ENCODE data around the gene MYH11.
"Not testable (repeated sequence)": the region's sequence is repeated elsewhere in the genome, so short reads cannot be mapped to it uniquely, and the experiment has no call there.

The MYH11 gene

DNA sequence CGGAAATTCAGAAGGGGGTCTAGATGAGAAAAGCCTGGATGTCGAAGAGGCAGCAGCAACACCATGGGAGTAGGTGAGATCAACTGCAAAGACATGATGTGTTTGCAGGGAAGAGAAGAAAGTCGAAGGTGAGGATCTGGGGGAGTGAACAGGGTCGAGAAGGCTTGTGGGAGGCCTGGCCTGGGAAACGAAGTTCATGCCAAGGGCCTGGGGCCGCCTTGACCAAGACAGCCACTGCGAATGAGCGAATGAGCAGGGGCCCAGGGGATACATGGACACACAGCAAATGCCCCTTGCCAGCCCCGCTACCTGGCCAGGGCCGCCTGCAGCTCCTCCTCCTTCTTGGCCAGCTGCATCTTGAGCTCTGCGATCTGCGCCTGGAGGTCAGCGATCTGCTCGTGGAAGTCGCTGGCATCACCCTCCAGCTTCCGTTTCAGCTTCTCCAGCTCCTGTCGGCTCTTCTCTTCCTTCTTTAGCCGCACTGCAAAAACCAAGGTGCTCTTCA lies 119.6 kb downstream of the MYH11 start:
- H3K9me3 ChIP-seq (ENCODE audit: control insufficient read depth, low read length): no peaks in the 10 kb centered on the region
- no peaks in the 10 kb centered on the region for H3K27me3 ChIP-seq (ENCODE audit: control insufficient read depth, insufficient read depth, low read length)
- no peak overlapping the region for H3K27ac ChIP-seq
- no peaks in the 10 kb centered on the region for H3K36me3 ChIP-seq (ENCODE audit: control insufficient read depth, insufficient read depth, low read length)
- TF ChIP-seq, protein P1, sequence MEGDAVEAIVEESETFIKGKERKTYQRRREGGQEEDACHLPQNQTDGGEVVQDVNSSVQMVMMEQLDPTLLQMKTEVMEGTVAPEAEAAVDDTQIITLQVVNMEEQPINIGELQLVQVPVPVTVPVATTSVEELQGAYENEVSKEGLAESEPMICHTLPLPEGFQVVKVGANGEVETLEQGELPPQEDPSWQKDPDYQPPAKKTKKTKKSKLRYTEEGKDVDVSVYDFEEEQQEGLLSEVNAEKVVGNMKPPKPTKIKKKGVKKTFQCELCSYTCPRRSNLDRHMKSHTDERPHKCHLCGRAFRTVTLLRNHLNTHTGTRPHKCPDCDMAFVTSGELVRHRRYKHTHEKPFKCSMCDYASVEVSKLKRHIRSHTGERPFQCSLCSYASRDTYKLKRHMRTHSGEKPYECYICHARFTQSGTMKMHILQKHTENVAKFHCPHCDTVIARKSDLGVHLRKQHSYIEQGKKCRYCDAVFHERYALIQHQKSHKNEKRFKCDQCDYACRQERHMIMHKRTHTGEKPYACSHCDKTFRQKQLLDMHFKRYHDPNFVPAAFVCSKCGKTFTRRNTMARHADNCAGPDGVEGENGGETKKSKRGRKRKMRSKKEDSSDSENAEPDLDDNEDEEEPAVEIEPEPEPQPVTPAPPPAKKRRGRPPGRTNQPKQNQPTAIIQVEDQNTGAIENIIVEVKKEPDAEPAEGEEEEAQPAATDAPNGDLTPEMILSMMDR (IDR thresholded peaks at IDR 0.05): no peak
- H3K9ac ChIP-seq: no peak overlapping the region
- H3K4me2 ChIP-seq (ENCODE audit: low read length): no peak overlapping the region
- no peaks in the 10 kb centered on the region for H3K79me2 ChIP-seq
- H3K4me3 ChIP-seq (ENCODE audit: low read depth, low read length): no peak overlapping the region
- H2AFZ ChIP-seq: no peak overlapping the region
- H3K4me1 ChIP-seq: no peaks in the 10 kb centered on the region

DNA sequence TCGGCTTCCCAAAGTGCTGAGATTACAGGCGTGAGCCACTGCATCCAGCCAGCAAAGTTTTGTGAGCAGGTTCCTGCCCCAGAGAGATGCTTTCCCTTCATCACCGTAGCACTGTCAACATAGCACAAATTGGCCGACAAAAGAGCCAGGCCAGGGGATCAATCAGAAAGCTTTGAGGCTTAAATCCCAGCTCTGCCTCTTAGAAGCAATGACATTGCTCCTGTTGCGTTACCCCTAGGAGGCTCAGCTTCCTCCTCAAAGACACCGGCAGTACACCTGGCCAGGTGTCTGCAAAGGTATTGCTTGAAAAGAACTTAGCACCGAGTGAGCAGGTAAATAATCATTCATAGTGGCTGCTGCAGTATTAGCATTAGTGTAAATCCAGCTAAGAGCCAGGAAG lies 120.3 kb downstream of the MYH11 start:
- H3K4me3 ChIP-seq (ENCODE audit: low read depth, low read length): no peak overlapping the region
- H3K4me1 ChIP-seq: no peaks in the 10 kb centered on the region
- H3K27me3 ChIP-seq (ENCODE audit: control insufficient read depth, insufficient read depth, low read length): no peaks in the 10 kb centered on the region
- H2AFZ ChIP-seq: no peak overlapping the region
- H3K27ac ChIP-seq: no peak overlapping the region
- H3K36me3 ChIP-seq (ENCODE audit: control insufficient read depth, insufficient read depth, low read length): no peaks in the 10 kb centered on the region
- H3K9ac ChIP-seq: no peak overlapping the region
- no peaks in the 10 kb centered on the region for H3K79me2 ChIP-seq
- TF ChIP-seq, protein P1 (IDR thresholded peaks at IDR 0.05): no peak
- H3K4me2 ChIP-seq (ENCODE audit: low read length): no peak overlapping the region
- no peaks in the 10 kb centered on the region for H3K9me3 ChIP-seq (ENCODE audit: control insufficient read depth, low read length)

- Histone ChIP-seq H2AFZ (no peak overlapping the region), H3K9me3 (ENCODE audit: control insufficient read depth, low read length) (no peaks in the 10 kb centered on the region), H3K4me2 (ENCODE audit: low read length) (no peak overlapping the region), H3K79me2 (no peaks in the 10 kb centered on the region), H3K27me3 (ENCODE audit: control insufficient read depth, insufficient read depth, low read length) (no peaks in the 10 kb centered on the region), H3K4me3 (ENCODE audit: low read depth, low read length) (no peak overlapping the region), H3K9ac (no peak overlapping the region), H3K27ac (no peak overlapping the region), H3K36me3 (ENCODE audit: control insufficient read depth, insufficient read depth, low read length) (no peaks in the 10 kb centered on the region), H3K4me1 (no peaks in the 10 kb centered on the region)
- TF ChIP-seq, protein P1 (IDR thresholded peaks at IDR 0.05): no peak
Observed at GRCh38 chr16:15735610-15736009, 121.2 kb downstream of the MYH11 start.

DNA sequence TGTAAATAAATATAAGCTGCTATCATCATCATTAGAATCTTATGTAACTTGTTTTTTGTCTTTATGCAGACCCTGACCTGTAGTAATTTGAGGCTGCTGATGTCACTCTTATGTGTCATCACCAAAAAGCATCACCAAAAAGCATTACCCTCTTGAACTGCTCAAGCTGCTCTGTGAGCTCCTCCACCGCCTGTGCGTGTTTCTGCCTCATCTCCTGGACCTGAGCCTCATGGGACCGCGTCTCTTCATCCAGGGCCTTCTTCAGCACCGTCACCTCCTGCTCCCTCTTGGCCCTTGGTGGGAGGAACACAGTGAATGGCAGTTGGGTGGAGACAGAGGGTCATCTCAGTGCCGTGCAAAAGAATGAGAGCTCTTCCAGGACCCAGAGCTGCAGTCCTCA lies 124.4 kb downstream of the MYH11 start:
- Histone ChIP-seq H3K27ac (no peak overlapping the region), H3K27me3 (ENCODE audit: control insufficient read depth, insufficient read depth, low read length) (no peaks in the 10 kb centered on the region), H3K4me3 (ENCODE audit: low read depth, low read length) (no peak overlapping the region), H3K36me3 (ENCODE audit: control insufficient read depth, insufficient read depth, low read length) (no peaks in the 10 kb centered on the region), H3K9ac (no peak overlapping the region), H3K4me1 (no peaks in the 10 kb centered on the region), H3K4me2 (ENCODE audit: low read length) (no peak overlapping the region), H3K9me3 (ENCODE audit: control insufficient read depth, low read length) (no peaks in the 10 kb centered on the region), H3K79me2 (no peaks in the 10 kb centered on the region), H2AFZ (no peak overlapping the region)
- TF ChIP-seq, protein P1 (IDR thresholded peaks at IDR 0.05): no peak

DNA sequence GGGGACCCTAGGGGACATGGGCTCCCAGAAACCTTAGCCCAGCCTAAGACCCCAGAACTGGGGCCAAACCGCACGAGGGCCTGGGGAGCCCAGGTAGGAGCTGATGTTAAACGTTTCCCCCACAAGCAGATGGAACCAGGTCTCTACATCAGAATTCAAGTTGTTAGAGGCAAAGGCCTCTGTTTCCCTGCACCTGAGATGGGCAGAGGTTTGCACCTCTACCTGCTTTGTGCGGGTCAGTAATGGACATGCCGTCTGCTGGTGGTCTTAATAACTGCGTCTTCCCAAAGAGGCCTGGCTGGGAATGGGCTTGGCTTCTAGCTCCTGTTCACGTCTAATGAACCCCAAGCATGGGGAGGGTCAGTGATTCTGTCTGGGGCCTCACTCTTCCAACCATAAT lies 127.7 kb downstream of the MYH11 start:
- H3K4me2 ChIP-seq (ENCODE audit: low read length): no peak overlapping the region
- H3K4me1 ChIP-seq: no peaks in the 10 kb centered on the region
- H3K9ac ChIP-seq: no peak overlapping the region
- no peak overlapping the region for H3K27ac ChIP-seq
- TF ChIP-seq, protein P1 (IDR thresholded peaks at IDR 0.05): no peak
- H2AFZ ChIP-seq: no peak overlapping the region
- H3K4me3 ChIP-seq (ENCODE audit: low read depth, low read length): no peak overlapping the region
- no peaks in the 10 kb centered on the region for H3K9me3 ChIP-seq (ENCODE audit: control insufficient read depth, low read length)
- no peaks in the 10 kb centered on the region for H3K27me3 ChIP-seq (ENCODE audit: control insufficient read depth, insufficient read depth, low read length)
- H3K36me3 ChIP-seq (ENCODE audit: control insufficient read depth, insufficient read depth, low read length): no peaks in the 10 kb centered on the region
- H3K79me2 ChIP-seq: no peaks in the 10 kb centered on the region

DNA sequence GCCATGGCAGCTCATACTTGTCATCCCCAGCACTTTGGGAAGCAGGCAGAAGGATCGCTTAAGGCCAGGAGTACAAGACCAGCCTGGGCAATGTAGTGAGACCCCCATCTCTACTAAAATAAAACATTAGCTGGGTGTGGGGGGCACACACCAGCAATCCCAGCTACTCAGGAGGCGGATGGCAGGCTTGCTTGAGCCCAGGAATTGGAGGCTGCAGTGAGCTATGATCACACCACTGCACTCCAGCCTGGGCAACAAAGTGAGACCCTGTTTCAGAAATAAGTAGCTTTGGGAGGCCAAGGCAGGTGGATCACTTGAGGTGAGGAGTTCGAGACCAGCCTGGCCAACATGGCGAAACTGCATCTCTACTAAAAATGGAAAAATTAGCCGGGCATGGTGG lies 129.1 kb downstream of the MYH11 start:
- not testable (repeated sequence) for H3K4me2 ChIP-seq (ENCODE audit: low read length); H2AFZ ChIP-seq; H3K36me3 ChIP-seq (ENCODE audit: control insufficient read depth, insufficient read depth, low read length); H3K9me3 ChIP-seq (ENCODE audit: control insufficient read depth, low read length); H3K27ac ChIP-seq; H3K4me3 ChIP-seq (ENCODE audit: low read depth, low read length); H3K27me3 ChIP-seq (ENCODE audit: control insufficient read depth, insufficient read depth, low read length); H3K4me1 ChIP-seq; H3K9ac ChIP-seq; H3K79me2 ChIP-seq
